ENCODE measurements around the gene COL6A1. TPM values are rescaled to one million over a fixed set of nuclear protein-coding genes. Genes with fewer than 3 reads are reported as not detected.
A peak's percentile ranks its signal among the peaks of the same experiment; 100 is the strongest.

The COL6A1 gene
- total and polyA plus RNA-seq, 5 donors from 2014 or later, result 0.10 to 2.2 (median 0.78) TPM

DNA sequence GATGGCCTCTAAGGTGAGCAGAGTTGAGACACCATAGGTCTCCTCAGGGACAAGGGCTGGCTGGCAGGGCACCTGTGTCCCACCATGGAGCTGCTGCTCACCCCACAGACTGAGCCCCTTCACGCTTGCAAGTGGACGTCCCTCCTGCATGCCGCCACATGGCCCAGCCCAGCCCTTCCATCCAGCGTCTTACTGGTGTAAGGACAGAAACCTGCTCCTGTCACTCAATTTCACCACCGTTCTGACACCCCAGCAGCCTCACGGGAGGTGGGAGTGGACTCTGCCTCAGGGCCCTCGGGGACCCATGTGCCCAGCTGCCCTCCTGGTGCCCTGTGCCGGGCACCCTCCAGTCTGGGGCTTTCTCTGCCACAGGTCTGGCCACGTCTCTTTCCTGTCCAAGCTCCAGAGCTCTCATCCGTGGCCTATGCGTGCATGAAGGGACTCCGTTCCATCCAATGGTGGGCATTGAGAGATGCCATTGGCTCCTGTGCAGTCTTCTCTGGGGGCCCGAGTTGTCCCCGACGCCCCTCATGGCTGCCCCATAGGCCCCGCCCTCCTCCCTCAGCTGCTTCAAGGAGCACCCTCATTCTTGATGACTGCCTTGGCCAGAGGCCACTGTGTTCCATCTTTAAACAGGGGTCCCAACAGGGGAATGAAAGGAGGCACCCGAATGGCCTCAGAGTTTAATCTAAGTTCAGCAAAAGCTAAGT lies 42.6 kb upstream of the COL6A1 start:
- peaks cover 0 to 1% (median 0%) of the 10 kb centered on the region in 7 donors for H3K9me3 Mint-ChIP-seq

DNA sequence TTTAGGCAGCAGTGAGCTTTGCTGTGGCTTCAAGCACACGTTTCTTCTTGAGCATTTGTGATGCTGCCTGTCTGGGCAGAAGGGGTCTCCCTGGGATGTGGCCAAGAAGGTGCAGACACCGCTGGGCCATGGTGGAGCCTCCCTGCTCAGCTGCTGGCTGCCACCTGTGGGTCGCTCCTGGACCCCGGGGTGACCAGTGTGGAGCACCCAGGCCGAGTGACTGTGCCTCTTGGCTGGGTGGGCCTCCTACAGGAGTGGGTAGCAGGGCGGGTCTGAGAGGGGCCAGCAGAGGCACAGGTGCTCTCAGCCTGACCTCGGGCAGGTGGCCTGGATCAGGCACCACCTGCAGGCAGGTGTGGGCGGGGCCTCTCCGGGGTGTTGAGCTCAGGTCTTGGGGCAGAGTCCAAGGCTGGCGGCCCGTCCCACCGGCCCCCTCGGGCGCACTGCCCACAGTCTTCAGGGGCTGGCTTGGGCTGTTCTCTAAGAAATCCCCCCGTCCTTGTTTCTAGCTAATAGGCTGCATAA lies 42.0 kb upstream of the COL6A1 start:
- Mint-ChIP-seq H3K4me3 (no peak overlapping the region), H3K4me1 (no peaks in the 10 kb centered on the region), H3K27me3 (no peaks in the 10 kb centered on the region), H3K36me3 (no peaks in the 10 kb centered on the region), H3K27ac (no peak overlapping the region), H3K9me3 (peaks cover 0 to 1% (median 0%) of the 10 kb centered on the region in 7 donors)
- Histone ChIP-seq H3K4me1 (ENCODE audit: control insufficient read depth, insufficient read depth, low read length, poor library complexity, severe bottlenecking) (no peaks in the 10 kb centered on the region), H3K36me3 (ENCODE audit: control insufficient read depth, insufficient read depth, low read length) (no peaks in the 10 kb centered on the region), H3K27me3 (ENCODE audit: control insufficient read depth, insufficient read depth, low read length) (no peaks in the 10 kb centered on the region), H3K9me3 (ENCODE audit: control insufficient read depth in 2 of 2, low read length in 2 of 2) (no peaks in the 10 kb centered on the region), H3K4me3 (ENCODE audit: low read depth, low read length) (no peak overlapping the region), H3K27ac (ENCODE audit: insufficient read depth, low read length, poor library complexity, severe bottlenecking) (no peak overlapping the region)
- ATAC-seq (ENCODE audit: low read depth in 2 of 2) (no peak), DNase-seq (no peak)

More for the DNA sequence above, 42.6 kb upstream of the COL6A1 start:
- H3K27me3 Mint-ChIP-seq, result no peaks in the 10 kb centered on the region
- no peak for DNase-seq
- no peaks in the 10 kb centered on the region for H3K9me3 ChIP-seq (ENCODE audit: control insufficient read depth in 2 of 2, low read length in 2 of 2)
- H3K36me3 Mint-ChIP-seq, result no peaks in the 10 kb centered on the region
- H3K27me3 ChIP-seq (ENCODE audit: control insufficient read depth, insufficient read depth, low read length), result no peaks in the 10 kb centered on the region
- ATAC-seq (ENCODE audit: low read depth in 2 of 2), result no peak
- no peak overlapping the region for H3K27ac ChIP-seq (ENCODE audit: insufficient read depth, low read length, poor library complexity, severe bottlenecking)
- no peak overlapping the region for H3K27ac Mint-ChIP-seq
- H3K4me3 ChIP-seq (ENCODE audit: low read depth, low read length), result no peak overlapping the region
- H3K36me3 ChIP-seq (ENCODE audit: control insufficient read depth, insufficient read depth, low read length), result no peaks in the 10 kb centered on the region
- no peaks in the 10 kb centered on the region for H3K4me1 Mint-ChIP-seq
- no peaks in the 10 kb centered on the region for H3K4me1 ChIP-seq (ENCODE audit: control insufficient read depth, insufficient read depth, low read length, poor library complexity, severe bottlenecking)
- no peak overlapping the region for H3K4me3 Mint-ChIP-seq

DNA sequence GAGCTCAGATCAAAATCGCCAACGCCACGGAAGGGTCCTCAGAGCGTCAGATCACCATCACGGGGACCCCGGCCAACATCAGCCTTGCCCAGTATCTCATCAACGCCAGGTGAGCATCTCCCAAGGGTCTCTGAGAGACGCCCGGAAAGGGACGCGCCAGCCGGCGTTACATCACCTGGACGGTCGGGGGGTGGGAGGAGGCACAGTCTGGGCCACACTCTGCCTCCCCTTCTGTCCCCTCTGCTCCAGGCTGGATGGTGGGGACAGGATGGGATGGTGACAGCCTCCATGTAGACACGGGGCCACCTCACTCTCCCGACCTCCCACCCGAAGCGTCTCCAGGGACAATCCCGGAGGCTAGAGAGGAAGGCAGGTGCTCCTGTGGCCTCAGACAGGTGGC lies 41.5 kb upstream of the COL6A1 start:
- H3K27ac Mint-ChIP-seq, result no peak overlapping the region
- no peak for ATAC-seq (ENCODE audit: low read depth in 2 of 2)
- Histone ChIP-seq H3K4me1 (ENCODE audit: control insufficient read depth, insufficient read depth, low read length, poor library complexity, severe bottlenecking) (no peaks in the 10 kb centered on the region), H3K4me3 (ENCODE audit: low read depth, low read length) (no peak overlapping the region), H3K9me3 (ENCODE audit: control insufficient read depth in 2 of 2, low read length in 2 of 2) (no peaks in the 10 kb centered on the region), H3K36me3 (ENCODE audit: control insufficient read depth, insufficient read depth, low read length) (no peaks in the 10 kb centered on the region), H3K27me3 (ENCODE audit: control insufficient read depth, insufficient read depth, low read length) (no peaks in the 10 kb centered on the region), H3K27ac (ENCODE audit: insufficient read depth, low read length, poor library complexity, severe bottlenecking) (no peak overlapping the region)
- H3K4me3 Mint-ChIP-seq, result no peak overlapping the region
- DNase-seq, result no peak
- peaks cover 0 to 1% (median 0%) of the 10 kb centered on the region in 7 donors for H3K9me3 Mint-ChIP-seq
- no peaks in the 10 kb centered on the region for H3K4me1 Mint-ChIP-seq
- no peaks in the 10 kb centered on the region for H3K27me3 Mint-ChIP-seq
- no peaks in the 10 kb centered on the region for H3K36me3 Mint-ChIP-seq

DNA sequence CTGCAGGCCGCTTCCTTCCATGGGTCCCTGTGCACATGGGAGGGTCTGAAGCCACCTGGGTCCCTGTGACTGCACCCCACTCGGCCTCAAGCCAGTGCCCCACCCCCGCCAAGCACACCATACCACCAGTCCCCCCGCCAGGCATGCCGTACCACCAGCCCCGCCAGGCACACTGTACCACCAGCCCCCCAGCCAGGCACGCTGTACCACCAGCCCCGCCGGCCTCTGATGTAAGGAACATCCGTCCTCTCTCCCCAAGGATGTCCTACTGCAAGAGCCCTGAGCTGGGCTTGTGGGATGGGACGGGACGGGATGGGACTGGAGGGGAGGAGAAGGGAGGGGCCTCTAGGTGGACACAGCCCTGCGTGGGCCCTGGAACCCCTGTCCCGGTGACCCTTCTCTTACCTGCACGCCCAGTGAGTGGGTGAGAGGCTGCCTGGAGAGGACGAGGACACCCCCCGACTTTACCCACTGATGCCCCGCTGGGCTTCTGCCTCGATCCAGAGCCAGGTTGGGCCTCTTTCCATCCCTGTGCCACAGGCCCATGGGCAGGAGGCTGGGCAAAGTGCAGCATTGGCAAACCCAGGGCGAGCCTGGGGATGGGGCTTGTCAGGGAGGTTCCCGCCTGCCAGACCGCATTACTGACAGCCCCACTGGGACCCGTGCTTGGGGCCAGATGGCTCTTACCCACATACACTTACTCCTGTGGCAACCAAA lies 40.8 kb upstream of the COL6A1 start:
- H3K4me3 ChIP-seq (ENCODE audit: low read depth, low read length), result no peak overlapping the region
- H3K27me3 Mint-ChIP-seq, result no peaks in the 10 kb centered on the region
- H3K4me3 Mint-ChIP-seq, result no peak overlapping the region
- no peak overlapping the region for H3K27ac Mint-ChIP-seq
- no peaks in the 10 kb centered on the region for H3K36me3 ChIP-seq (ENCODE audit: control insufficient read depth, insufficient read depth, low read length)
- H3K9me3 ChIP-seq (ENCODE audit: control insufficient read depth in 2 of 2, low read length in 2 of 2), result no peaks in the 10 kb centered on the region
- DNase-seq, result no peak
- H3K27me3 ChIP-seq (ENCODE audit: control insufficient read depth, insufficient read depth, low read length), result no peaks in the 10 kb centered on the region
- H3K27ac ChIP-seq (ENCODE audit: insufficient read depth, low read length, poor library complexity, severe bottlenecking), result no peak overlapping the region
- no peaks in the 10 kb centered on the region for H3K4me1 Mint-ChIP-seq
- H3K4me1 ChIP-seq (ENCODE audit: control insufficient read depth, insufficient read depth, low read length, poor library complexity, severe bottlenecking), result no peaks in the 10 kb centered on the region
- no peak for ATAC-seq (ENCODE audit: low read depth in 2 of 2)
- H3K36me3 Mint-ChIP-seq, result no peaks in the 10 kb centered on the region
- H3K9me3 Mint-ChIP-seq, result no peaks in the 10 kb centered on the region

DNA sequence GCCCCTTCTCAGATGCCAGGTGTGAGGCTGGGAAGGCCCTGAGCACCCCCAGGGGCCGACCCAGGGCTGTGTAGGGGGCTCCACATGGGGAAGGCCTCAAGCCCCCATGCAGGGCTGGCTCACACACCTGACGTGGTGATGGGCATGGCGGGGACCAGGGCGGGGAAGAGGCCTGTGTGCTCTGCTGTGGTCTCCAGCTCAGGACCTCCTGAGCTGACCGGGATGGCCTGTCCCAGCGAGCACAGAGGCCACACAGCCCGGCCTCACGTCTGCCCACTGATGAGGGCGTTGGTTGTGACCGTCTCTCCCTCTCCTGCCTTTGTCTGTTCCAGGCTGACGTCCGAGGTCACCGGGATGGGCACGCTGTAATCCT lies 40.2 kb upstream of the COL6A1 start:
- Histone ChIP-seq H3K27me3 (ENCODE audit: control insufficient read depth, insufficient read depth, low read length) (no peaks in the 10 kb centered on the region), H3K4me3 (ENCODE audit: low read depth, low read length) (no peak overlapping the region), H3K9me3 (ENCODE audit: control insufficient read depth in 2 of 2, low read length in 2 of 2) (no peaks in the 10 kb centered on the region), H3K36me3 (ENCODE audit: control insufficient read depth, insufficient read depth, low read length) (no peaks in the 10 kb centered on the region), H3K27ac (ENCODE audit: insufficient read depth, low read length, poor library complexity, severe bottlenecking) (no peak overlapping the region), H3K4me1 (ENCODE audit: control insufficient read depth, insufficient read depth, low read length, poor library complexity, severe bottlenecking) (no peaks in the 10 kb centered on the region)
- no peaks in the 10 kb centered on the region for H3K9me3 Mint-ChIP-seq
- no peak overlapping the region for H3K4me3 Mint-ChIP-seq
- no peaks in the 10 kb centered on the region for H3K36me3 Mint-ChIP-seq
- no peak overlapping the region for H3K27ac Mint-ChIP-seq
- ATAC-seq (ENCODE audit: low read depth in 2 of 2) (no peak), DNase-seq (no peak)
- H3K4me1 Mint-ChIP-seq, result no peaks in the 10 kb centered on the region
- H3K27me3 Mint-ChIP-seq, result no peaks in the 10 kb centered on the region

DNA sequence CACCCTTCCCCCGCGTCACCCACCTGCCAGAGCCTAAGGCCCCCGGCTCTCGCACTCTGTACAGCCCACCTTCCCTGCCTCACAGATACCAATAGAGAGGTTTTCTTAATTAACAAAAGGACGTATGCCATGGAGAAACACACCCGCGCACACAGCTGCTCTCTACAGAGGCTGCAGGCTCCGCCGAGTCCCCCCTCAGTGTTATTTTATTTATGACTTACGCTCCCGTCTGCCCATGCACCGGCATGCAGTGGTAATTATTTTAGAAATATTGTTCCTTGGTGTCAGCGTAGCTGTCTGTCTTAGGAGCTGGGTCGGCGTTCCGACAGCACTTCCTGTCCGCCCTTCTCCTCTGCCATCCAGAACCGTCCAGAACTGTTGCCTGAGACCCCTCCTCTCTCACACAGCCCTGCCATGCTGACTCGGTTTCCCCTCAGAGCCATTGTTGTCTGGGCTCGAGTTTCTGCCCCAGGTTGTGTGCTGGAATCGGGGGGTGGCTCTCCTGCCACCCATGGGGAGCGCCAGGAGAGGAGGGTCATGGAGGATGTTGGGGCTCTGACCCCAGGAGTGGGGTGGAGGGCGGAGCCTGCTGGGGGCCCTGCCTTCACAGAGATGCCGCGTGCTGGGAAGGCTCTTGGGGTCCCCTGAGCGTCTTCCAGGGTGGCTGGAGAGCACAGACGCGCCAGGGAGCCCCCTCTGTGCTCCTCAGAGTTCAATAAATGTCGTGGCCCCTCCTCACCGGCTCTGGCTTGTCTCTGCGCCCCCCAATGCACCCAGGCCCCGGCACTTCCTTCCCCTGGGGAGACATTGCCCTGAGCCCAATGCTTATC lies 39.6 kb upstream of the COL6A1 start:
- Mint-ChIP-seq H3K4me1 (peaks cover 0 to 4% (median 0%) of the 10 kb centered on the region in 4 donors), H3K36me3 (no peaks in the 10 kb centered on the region), H3K9me3 (no peaks in the 10 kb centered on the region), H3K27me3 (no peaks in the 10 kb centered on the region), H3K27ac (no peak overlapping the region), H3K4me3 (no peak overlapping the region)
- no peaks in the 10 kb centered on the region for H3K27me3 ChIP-seq (ENCODE audit: control insufficient read depth, insufficient read depth, low read length)
- ATAC-seq (ENCODE audit: low read depth in 2 of 2) (no peak), DNase-seq (no peak)
- no peaks in the 10 kb centered on the region for H3K9me3 ChIP-seq (ENCODE audit: control insufficient read depth in 2 of 2, low read length in 2 of 2)
- no peaks in the 10 kb centered on the region for H3K4me1 ChIP-seq (ENCODE audit: control insufficient read depth, insufficient read depth, low read length, poor library complexity, severe bottlenecking)
- no peak overlapping the region for H3K4me3 ChIP-seq (ENCODE audit: low read depth, low read length)
- no peaks in the 10 kb centered on the region for H3K36me3 ChIP-seq (ENCODE audit: control insufficient read depth, insufficient read depth, low read length)
- H3K27ac ChIP-seq (ENCODE audit: insufficient read depth, low read length, poor library complexity, severe bottlenecking), result no peak overlapping the region

DNA sequence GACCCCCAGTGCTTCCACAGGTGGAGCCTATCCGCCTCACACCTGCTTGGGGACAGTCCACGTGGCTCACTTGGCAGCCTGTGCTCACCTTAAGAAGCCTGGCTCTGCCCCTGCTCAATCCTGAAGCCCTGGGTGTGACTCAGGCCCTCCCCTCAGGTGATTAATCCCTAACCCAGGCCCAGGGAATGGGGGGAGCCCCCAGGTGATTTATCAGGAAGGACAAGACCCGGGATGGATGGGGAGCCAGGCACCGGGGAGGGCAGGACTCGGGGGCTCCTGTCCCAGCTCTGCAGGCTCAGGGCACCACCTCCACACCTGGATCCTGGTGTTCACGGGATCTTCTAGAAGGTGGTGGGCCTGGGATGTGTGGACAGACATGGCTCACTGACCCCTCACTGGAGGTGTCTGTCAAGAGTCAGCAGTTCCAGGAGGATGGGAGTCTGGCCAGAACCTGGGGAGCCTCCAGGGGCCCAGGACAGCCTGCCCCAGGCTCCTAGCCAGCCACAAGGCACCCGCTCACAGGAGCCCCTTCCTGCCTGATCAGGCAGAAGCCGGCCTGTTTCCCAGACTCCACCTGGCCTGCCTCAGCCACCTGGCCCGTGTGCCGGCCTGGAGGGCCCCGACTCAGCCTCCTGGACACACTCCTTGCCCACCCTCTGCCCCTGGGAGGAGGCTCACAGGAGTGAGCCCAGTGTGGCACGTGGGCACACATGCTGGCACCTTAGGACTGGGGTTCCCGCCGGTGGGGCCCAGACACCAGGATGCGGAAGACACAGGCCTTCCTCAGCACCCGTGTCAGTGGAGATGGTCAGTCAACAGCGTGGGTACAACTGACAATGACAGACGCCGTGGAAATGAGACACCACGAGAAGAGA lies 38.6 kb upstream of the COL6A1 start:
- Mint-ChIP-seq H3K36me3 (no peaks in the 10 kb centered on the region), H3K27ac (peak overlapping the region in 2 of 3 donors; percentile 60 to 65), H3K4me3 (no peak overlapping the region), H3K4me1 (peaks cover 0 to 4% (median 0%) of the 10 kb centered on the region in 4 donors), H3K27me3 (no peaks in the 10 kb centered on the region), H3K9me3 (no peaks in the 10 kb centered on the region)
- no peak for DNase-seq
- Histone ChIP-seq H3K4me1 (ENCODE audit: control insufficient read depth, insufficient read depth, low read length, poor library complexity, severe bottlenecking) (no peaks in the 10 kb centered on the region), H3K27ac (ENCODE audit: insufficient read depth, low read length, poor library complexity, severe bottlenecking) (no peak overlapping the region), H3K36me3 (ENCODE audit: control insufficient read depth, insufficient read depth, low read length) (no peaks in the 10 kb centered on the region), H3K9me3 (ENCODE audit: control insufficient read depth in 2 of 2, low read length in 2 of 2) (no peaks in the 10 kb centered on the region), H3K27me3 (ENCODE audit: control insufficient read depth, insufficient read depth, low read length) (no peaks in the 10 kb centered on the region), H3K4me3 (ENCODE audit: low read depth, low read length) (no peak overlapping the region)
- ATAC-seq (ENCODE audit: low read depth in 2 of 2), result no peak
